CD4-positive, alpha-beta T cell treated with Interleukin-15 for 1 hour (primary cell): ENCODE measurements around the gene SIGLEC10.
A peak's percentile ranks its signal among the peaks of the same experiment; 100 is the strongest.

ENCODE experiments used
- DNase-seq: peaks from one replicate; pipeline ENCODE4 v3.0.0-alpha.2; 2020

The SIGLEC10 gene

DNA sequence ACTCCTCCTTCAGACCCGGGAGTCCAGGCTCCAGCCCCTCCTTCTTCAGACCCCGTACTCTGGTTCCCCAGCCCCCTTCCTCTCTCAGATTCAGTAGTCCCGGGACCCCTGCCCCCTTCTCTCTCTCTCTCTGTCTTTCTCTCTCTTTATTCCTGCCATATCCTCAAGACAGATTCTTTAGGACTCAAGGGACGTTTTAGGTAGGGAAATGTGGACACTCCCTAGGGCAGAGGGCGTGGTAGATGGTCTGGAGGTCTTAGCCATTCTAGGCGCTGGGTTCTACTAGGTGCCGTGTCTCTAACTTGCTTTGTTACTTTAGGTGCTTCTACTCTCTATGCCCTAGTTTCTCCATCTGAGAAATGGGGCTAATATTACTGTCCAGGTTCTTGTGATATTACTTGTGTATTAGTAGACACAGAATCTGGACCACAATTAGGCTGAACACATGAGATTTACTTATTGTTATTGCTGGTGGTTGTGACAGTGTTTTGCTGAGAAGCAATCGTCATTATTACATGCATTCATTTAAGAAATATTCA is 26.3 kb downstream of the SIGLEC10 start:
- DNase-seq = no peak

GRCh38 chr19:51389143-51389542 is 28.3 kb downstream of the SIGLEC10 start:
- no peak for DNase-seq

DNA sequence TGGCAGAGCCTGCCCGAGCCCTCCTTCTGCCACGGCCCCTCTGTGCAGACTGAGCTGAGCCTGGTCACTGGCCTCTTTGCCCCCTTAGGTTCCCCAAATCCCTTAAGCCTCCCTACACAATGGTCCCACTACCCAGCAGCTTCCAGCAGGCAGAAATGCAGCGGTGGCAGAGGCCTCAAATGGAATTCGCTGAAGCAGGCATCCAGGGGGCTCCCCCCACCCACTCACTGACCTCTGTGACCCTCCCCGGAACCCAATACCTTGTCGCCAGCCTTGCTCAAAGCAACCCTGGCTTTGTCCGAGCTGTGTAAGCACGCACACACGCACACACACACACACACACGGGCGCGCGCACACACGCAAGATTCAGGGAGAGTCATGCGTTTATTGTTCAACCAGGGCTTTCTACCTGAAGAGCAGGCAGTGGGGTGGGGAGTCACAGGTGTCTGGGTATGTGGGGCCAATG is 29.5 kb downstream of the SIGLEC10 start, which contains the start of gene LIM2:
Gene LIM2, minus strand, starts transcription at position 51 of the 466 bp plus-strand sequence. CDS start 531 bp downstream, outside the sequence.
- DNase-seq = no peak

DNA sequence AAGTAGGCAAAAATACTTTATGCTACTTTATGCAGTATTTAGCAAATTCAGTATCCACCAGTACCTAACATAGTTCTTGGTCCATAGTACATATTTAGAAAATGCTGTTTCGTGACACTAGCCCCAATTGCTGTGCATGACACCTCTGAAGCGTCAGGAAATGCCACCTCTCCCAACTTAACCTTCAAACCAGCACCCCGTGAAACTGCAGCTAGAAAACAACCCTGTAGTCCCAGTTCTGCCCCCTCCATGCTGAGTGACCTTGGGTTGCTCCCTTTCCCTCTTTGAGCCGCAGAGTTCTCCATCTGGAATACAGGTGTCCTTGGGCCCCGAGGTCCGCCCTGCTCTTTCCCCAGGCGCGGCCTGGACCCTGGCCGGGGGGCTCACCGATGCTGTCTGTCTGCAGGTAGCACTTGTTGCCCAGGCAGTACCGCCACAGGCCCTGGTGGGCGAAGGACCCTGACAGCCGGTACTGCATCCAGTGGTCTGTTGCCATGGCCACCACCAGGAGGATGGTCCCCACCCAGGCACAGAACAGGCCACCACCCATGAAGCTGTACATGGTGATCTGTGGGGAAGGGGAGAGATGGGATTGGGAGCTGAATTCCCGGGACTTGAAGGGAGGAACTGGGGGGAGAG is 30.4 kb downstream of the SIGLEC10 start:
- no peak for DNase-seq

- no peak for DNase-seq
Observed at GRCh38 chr19:51382004-51382403, 35.4 kb downstream of the SIGLEC10 start.

DNA sequence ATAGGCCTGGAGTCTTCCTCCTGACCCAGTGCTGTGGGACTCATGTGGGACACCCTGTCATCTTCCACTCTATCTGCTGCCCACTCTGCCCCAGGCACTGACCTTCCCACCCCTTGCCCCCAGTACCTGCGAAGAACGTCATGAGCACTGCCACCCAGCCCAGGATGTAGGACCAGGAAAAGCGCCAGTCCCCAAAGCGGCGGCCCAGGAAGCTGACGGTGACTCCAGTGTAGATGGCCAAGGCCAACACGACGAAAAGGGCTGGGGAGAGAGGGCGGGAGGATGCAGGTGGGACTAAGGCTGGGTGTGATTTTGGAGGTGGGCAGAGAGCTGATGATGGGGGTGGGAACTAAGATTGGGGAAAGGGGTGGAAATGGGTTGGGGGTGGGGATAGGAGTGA is 37.1 kb downstream of the SIGLEC10 start:
- no peak for DNase-seq

DNA sequence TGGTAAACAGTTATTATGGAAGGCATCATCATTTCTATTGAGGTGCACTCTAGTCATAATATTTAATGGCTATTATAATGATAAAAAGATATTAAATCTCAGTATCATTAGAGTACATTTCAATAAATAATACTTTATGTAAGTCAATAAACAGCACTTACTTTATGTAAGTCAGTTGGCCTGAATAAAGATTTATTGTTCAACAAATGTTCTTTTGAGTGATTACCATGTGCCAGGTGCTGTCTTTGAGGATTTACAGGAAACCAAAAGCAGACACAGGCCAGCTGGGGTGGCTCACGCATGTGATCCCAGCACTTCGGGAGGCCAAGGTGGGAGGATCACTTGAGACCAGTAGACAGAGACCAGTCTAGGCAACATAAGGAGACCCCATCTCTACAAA is 40.0 kb downstream of the SIGLEC10 start:
- DNase-seq = no peak

- DNase-seq = no peak
Observed at GRCh38 chr19:51375504-51376221, 41.8 kb downstream of the SIGLEC10 start.

GRCh38 chr19:51372649-51373504 is 44.6 kb downstream of the SIGLEC10 start, which contains the start of gene NKG7:
Gene NKG7, minus strand, starts transcription at chr19:51372654. Its CDS starts 119 bp downstream, at chr19:51372535.
- DNase-seq = peak; percentile 85

DNA sequence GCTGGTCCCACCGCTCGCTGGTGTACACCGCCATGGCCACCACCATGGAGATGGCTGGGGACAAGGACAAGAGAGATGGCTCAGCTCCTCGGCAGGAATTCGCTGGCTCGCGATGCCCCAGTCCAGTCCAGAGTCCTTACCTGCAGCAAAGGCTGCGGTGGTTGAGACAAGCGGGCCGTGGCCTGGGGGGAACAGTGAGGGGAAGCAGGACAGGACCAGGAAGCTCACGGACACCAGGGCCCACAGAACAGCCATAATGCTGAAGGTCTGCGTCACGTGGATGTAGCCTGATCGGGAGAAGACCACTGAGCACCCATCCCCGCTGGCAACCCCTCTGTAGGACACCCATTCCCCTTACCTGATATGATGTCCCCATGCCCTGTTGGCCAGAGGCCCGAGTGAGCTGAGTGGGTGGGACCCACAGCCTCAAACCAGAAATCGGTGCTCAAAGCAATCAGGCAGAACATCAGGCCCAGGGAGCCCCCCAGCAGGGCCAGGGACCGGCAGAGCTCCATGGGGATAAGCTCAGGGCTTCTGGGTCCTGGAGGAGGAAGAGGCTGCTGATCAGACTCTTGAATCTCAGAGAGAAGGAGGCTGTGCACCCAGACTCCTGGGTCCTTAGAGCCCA is 45.3 kb downstream of the SIGLEC10 start:
- DNase-seq = no peak

GRCh38 chr19:51371186-51371690 is 46.2 kb downstream of the SIGLEC10 start:
- DNase-seq = no peak

- no peak for DNase-seq
Observed at GRCh38 chr19:51370230-51370629, 47.2 kb downstream of the SIGLEC10 start.

DNA sequence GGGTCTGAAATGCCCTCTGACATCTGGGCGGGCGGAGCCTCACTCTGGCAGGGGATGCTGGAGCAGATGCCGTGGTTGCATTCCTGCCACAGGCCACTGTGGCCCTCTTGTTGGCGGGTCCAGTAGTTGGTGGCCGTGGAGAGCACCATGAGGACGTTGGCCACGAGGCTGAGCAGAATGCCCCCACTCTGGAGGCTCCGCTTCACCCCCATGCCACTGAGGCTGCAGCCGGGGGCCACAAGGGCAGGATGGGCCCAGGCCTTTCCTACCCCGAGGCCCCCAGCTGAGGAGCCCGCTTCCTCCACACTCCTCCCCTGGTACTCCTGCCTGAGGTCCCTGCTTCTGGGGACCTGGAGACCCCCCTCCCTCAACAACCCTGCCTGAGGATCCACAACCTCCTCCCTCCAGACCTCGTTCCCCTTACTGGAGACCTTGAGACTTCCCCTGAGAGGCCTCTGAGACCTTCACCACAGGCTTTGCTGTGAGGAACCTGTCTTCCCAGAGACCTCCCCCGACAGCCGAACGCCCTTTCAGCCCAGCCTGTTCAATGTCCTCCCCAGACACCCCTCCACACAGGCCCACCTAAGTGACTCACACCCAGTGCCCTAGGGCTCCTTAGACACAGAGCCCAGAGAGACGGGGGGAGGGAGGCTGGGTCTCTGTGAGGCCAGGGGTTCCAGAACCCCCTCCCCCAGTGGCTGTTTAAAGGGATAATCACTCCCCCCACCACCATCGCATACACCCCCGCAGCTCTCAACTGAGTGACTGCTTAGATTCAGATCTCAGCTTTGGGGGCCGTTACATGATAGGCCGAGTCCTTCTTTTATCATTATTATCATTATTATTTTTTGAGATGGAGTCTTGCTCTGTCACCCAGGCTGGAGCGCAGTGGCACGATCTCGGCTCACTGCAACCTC is 48.8 kb downstream of the SIGLEC10 start, which contains the start of gene CLDND2:
Gene CLDND2, minus strand, starts transcription at position 638 of the 917 bp plus-strand sequence. Its CDS starts 426 bp downstream, at position 212.
- no peak for DNase-seq

GRCh38 chr19:51367565-51368365 is 49.7 kb downstream of the SIGLEC10 start:
- peak; percentile 98 for DNase-seq

GRCh38 chr19:51367255-51367564 is 50.2 kb downstream of the SIGLEC10 start:
- no peak for DNase-seq

GRCh38 chr19:51366389-51367254 is 50.8 kb downstream of the SIGLEC10 start:
- DNase-seq = peak; percentile 96

DNA sequence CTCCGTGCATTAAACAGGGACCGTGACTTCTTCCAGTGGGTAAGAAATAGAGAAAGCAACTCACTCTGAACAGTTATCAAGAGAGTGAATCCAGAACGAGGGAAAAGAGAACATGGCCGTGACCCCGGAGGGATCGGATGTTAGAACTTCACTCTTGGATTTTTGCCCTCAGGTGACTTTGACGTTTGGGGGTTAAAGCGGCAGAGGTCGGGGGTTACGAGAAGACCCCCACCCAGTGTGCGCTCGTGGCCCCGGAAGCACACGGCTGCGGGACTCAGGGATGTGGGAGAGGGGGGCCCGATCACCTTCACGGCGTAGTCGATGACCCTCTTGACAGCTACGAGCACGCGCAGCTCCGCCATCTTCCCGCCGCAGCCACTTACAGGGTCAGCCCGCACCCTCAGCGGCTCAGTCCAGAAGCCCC is 51.5 kb downstream of the SIGLEC10 start, which contains the start of gene ETFB:
Gene ETFB, minus strand, starts transcription at position 424 of the 424 bp plus-strand sequence. Its CDS starts 62 bp downstream, at position 362.
- DNase-seq = no peak

- no peak for DNase-seq
Observed at GRCh38 chr19:51365211-51365964, 52.1 kb downstream of the SIGLEC10 start.
